ENCODE data around the gene FAM98B.

Gene FAM98B

GRCh38 chr15:38530113-38530512, 76.2 kb downstream of the FAM98B start:
- Histone ChIP-seq H3K36me3 (ENCODE audit: insufficient read depth) (no peaks in the 10 kb centered on the region), H2AFZ (ENCODE audit: low read depth) (no peak overlapping the region), H3K27ac (no peak overlapping the region), H3K9ac (no peak overlapping the region), H3K27me3 (ENCODE audit: insufficient read depth, low read depth) (no peaks in the 10 kb centered on the region), H3K4me2 (no peak overlapping the region), H3K4me3 (IDR thresholded peaks at IDR 0.05; ENCODE audit: insufficient read depth, low read depth, low read length) (no peak overlapping the region), H3K79me2 (ENCODE audit: insufficient read depth, low read depth) (no peaks in the 10 kb centered on the region), H4K20me1 (ENCODE audit: insufficient read depth) (no peaks in the 10 kb centered on the region), H3K4me1 (ENCODE audit: low read depth, poor library complexity, severe bottlenecking) (no peaks in the 10 kb centered on the region)
- TF ChIP-seq CTCF (conservative IDR thresholded peaks at IDR 0.05; ENCODE audit: low read depth, low read length) = no peak

GRCh38 chr15:38531509-38531908, 77.6 kb downstream of the FAM98B start:
- Histone ChIP-seq H3K36me3 (ENCODE audit: insufficient read depth) (no peaks in the 10 kb centered on the region), H3K9ac (no peak overlapping the region), H3K79me2 (ENCODE audit: insufficient read depth, low read depth) (no peaks in the 10 kb centered on the region), H3K4me3 (IDR thresholded peaks at IDR 0.05; ENCODE audit: insufficient read depth, low read depth, low read length) (no peak overlapping the region), H4K20me1 (ENCODE audit: insufficient read depth) (no peaks in the 10 kb centered on the region), H3K4me2 (no peak overlapping the region), H3K27me3 (ENCODE audit: insufficient read depth, low read depth) (no peaks in the 10 kb centered on the region), H2AFZ (ENCODE audit: low read depth) (no peak overlapping the region), H3K4me1 (ENCODE audit: low read depth, poor library complexity, severe bottlenecking) (no peaks in the 10 kb centered on the region), H3K27ac (no peak overlapping the region)
- TF ChIP-seq CTCF (conservative IDR thresholded peaks at IDR 0.05; ENCODE audit: low read depth, low read length) = no peak

GRCh38 chr15:38532728-38533127, 78.8 kb downstream of the FAM98B start:
- H3K27me3 ChIP-seq (ENCODE audit: insufficient read depth, low read depth) = no peaks in the 10 kb centered on the region
- no peaks in the 10 kb centered on the region for H3K4me1 ChIP-seq (ENCODE audit: low read depth, poor library complexity, severe bottlenecking)
- no peaks in the 10 kb centered on the region for H3K79me2 ChIP-seq (ENCODE audit: insufficient read depth, low read depth)
- no peak overlapping the region for H3K4me3 ChIP-seq (IDR thresholded peaks at IDR 0.05; ENCODE audit: insufficient read depth, low read depth, low read length)
- no peaks in the 10 kb centered on the region for H3K36me3 ChIP-seq (ENCODE audit: insufficient read depth)
- no peak overlapping the region for H2AFZ ChIP-seq (ENCODE audit: low read depth)
- no peaks in the 10 kb centered on the region for H4K20me1 ChIP-seq (ENCODE audit: insufficient read depth)
- H3K4me2 ChIP-seq = no peak overlapping the region
- no peak overlapping the region for H3K27ac ChIP-seq
- no peak overlapping the region for H3K9ac ChIP-seq
- TF ChIP-seq CTCF (conservative IDR thresholded peaks at IDR 0.05; ENCODE audit: low read depth, low read length) = no peak

GRCh38 chr15:38533416-38533915, 79.5 kb downstream of the FAM98B start:
- H4K20me1 ChIP-seq (ENCODE audit: insufficient read depth) = no peaks in the 10 kb centered on the region
- no peak for TF ChIP-seq CTCF (conservative IDR thresholded peaks at IDR 0.05; ENCODE audit: low read depth, low read length)
- H3K27me3 ChIP-seq (ENCODE audit: insufficient read depth, low read depth) = no peaks in the 10 kb centered on the region
- H3K27ac ChIP-seq = no peak overlapping the region
- H3K79me2 ChIP-seq (ENCODE audit: insufficient read depth, low read depth) = no peaks in the 10 kb centered on the region
- H3K4me1 ChIP-seq (ENCODE audit: low read depth, poor library complexity, severe bottlenecking) = no peaks in the 10 kb centered on the region
- no peak overlapping the region for H2AFZ ChIP-seq (ENCODE audit: low read depth)
- H3K4me2 ChIP-seq = no peak overlapping the region
- H3K36me3 ChIP-seq (ENCODE audit: insufficient read depth) = no peaks in the 10 kb centered on the region
- no peak overlapping the region for H3K9ac ChIP-seq
- H3K4me3 ChIP-seq (IDR thresholded peaks at IDR 0.05; ENCODE audit: insufficient read depth, low read depth, low read length) = no peak overlapping the region
